GM23338 (cell line): ENCODE measurements around the gene LPP. TPM values are rescaled to one million over a fixed set of nuclear protein-coding genes. Genes with fewer than 3 reads are reported as not detected.

ENCODE experiments used
- ATAC-seq: fragments of 200-7000 bp; cut with Tn5 transposase; 3 replicates; pipeline ENCODE4 v1.9.1; 2020
- DNase-seq: peaks from one replicate; pipeline ENCODE4 v3.0.0-alpha.2; 2015; ENCODE audit warnings: low spot score
- H2AFZ ChIP-seq: fragments of 200-600 bp; sonication (generic); 2 replicates; pipeline ENCODE4 v1.8.0; 2016; ENCODE audit warnings: antibody characterized with exemption, mild to moderate bottlenecking, moderate library complexity
- H3F3A ChIP-seq: fragments of 200-600 bp; sonication (generic); replicated peaks from 2 replicates; pipeline ENCODE4 v1.8.0; 2017; ENCODE audit warnings: antibody characterized with exemption, mixed run types, low read depth
- H3K27ac ChIP-seq: fragments of 200-600 bp; sonication (generic); 2 replicates; pipeline ENCODE4 v1.6.1; 2016; ENCODE audit warnings: low read depth
- H3K27me3 ChIP-seq: fragments of 200-600 bp; sonication (generic); 2 replicates; pipeline ENCODE4 v1.8.0; 2016; ENCODE audit warnings: mild to moderate bottlenecking, mixed run types, moderate library complexity; ENCODE audit not compliant: insufficient read depth
- H3K36me3 ChIP-seq: fragments of 200-600 bp; sonication (generic); 2 replicates; pipeline ENCODE4 v1.8.0; 2016; ENCODE audit warnings: mild to moderate bottlenecking; ENCODE audit not compliant: insufficient read depth
- H3K4me1 ChIP-seq: fragments of 200-600 bp; sonication (generic); 2 replicates; pipeline ENCODE4 v1.8.0; 2016; ENCODE audit warnings: mild to moderate bottlenecking, moderate library complexity; ENCODE audit not compliant: insufficient read depth
- H3K4me2 ChIP-seq: fragments of 200-600 bp; sonication (generic); 2 replicates; pipeline ENCODE4 v1.7.1; 2017; ENCODE audit warnings: mixed run types
- H3K4me3 ChIP-seq: fragments of 200-600 bp; sonication (generic); 2 replicates; pipeline ENCODE4 v1.6.1; 2016; ENCODE audit warnings: mixed run types
- H3K79me2 ChIP-seq: fragments of 200-600 bp; sonication (generic); replicated peaks from 2 replicates; pipeline ENCODE4 v1.8.0; 2017; ENCODE audit warnings: mild to moderate bottlenecking; ENCODE audit not compliant: insufficient read depth
- H3K9me2 ChIP-seq: fragments of 200-600 bp; sonication (generic); 2 replicates; pipeline ENCODE4 v1.8.0; 2017; ENCODE audit not compliant: insufficient read depth
- H4K20me1 ChIP-seq: fragments of 200-600 bp; sonication (generic); replicated peaks from 2 replicates; pipeline ENCODE4 v1.8.0; 2017; ENCODE audit warnings: mild to moderate bottlenecking; ENCODE audit not compliant: insufficient read depth
- H3K27ac Mint-ChIP-seq: 2 replicates; pipeline ENCODE4 v1.8.0; 2020; ENCODE audit warnings: inconsistent platforms, mild to moderate bottlenecking, moderate library complexity, mixed read lengths
- H3K27me3 Mint-ChIP-seq: 3 replicates; pipeline ENCODE4 v1.8.0; 2022; ENCODE audit warnings: low read depth, mild to moderate bottlenecking, moderate library complexity, mixed read lengths, inconsistent platforms; ENCODE audit not compliant: insufficient read depth, poor library complexity
- H3K36me3 Mint-ChIP-seq: 3 replicates; pipeline ENCODE4 v1.8.0; 2021; ENCODE audit warnings: low read depth, mild to moderate bottlenecking, inconsistent platforms, moderate library complexity, mixed read lengths
- H3K4me1 Mint-ChIP-seq: 3 replicates; pipeline ENCODE4 v1.8.0; 2020; ENCODE audit warnings: mild to moderate bottlenecking, inconsistent platforms, mixed read lengths
- H3K4me3 Mint-ChIP-seq: 3 replicates; pipeline ENCODE4 v1.8.0; 2021; ENCODE audit warnings: moderate library complexity, mild to moderate bottlenecking, inconsistent platforms, mixed read lengths
- H3K9me3 Mint-ChIP-seq: 3 replicates; pipeline ENCODE4 v1.8.0; 2020; ENCODE audit warnings: moderate library complexity, mild to moderate bottlenecking, inconsistent platforms, mixed read lengths
- CREB1 ChIP-seq: fragments of 250-450 bp; sonication (Bioruptor Pico); IDR thresholded peaks from 2 replicates; pipeline ENCODE4 v1.5.0; 2020; ENCODE audit warnings: low read depth, mild to moderate bottlenecking, moderate library complexity
- EZH2phosphoT487 ChIP-seq: fragments of 200-600 bp; sonication (generic); IDR thresholded peaks from one replicate; pipeline ENCODE4 v1.8.1; 2018; ENCODE audit warnings: antibody characterized with exemption; ENCODE audit not compliant: unreplicated experiment
- POLR2AphosphoS5 ChIP-seq: IDR thresholded peaks from 2 replicates; pipeline ENCODE4 v1.6.1; 2016; ENCODE audit warnings: antibody characterized with exemption, low read depth
- STAT1 ChIP-seq: IDR thresholded peaks from one replicate; pipeline ENCODE4 v1.6.1; 2016; ENCODE audit warnings: antibody characterized with exemption; ENCODE audit not compliant: unreplicated experiment
- polyA plus RNA-seq: library from polyadenylated mRNA; unstranded; fragments of >200 nt; fragmentation: Nextera tagmentation; extraction: Ambion mirVana; gene quantifications from 2 replicates; pipeline ENCODE4 v1.2.1, GENCODE V29; 2016
- total RNA-seq: library from RNA; depleted of rRNA; stranded (reverse); fragments of >200 nt; shearing (Covaris generic); gene quantifications from 2 replicates; pipeline ENCODE4 v1.2.3, GENCODE V29; 2014
- TF ChIP-seq, protein P1 (sequence below): fragments of 250-450 bp; sonication (Bioruptor Pico); IDR thresholded peaks from 2 replicates; pipeline ENCODE4 v1.5.0; 2020; ENCODE audit warnings: mild to moderate bottlenecking, moderate library complexity
- TF ChIP-seq, protein P2 (sequence below): IDR thresholded peaks from 2 replicates; pipeline ENCODE4 v1.6.1; 2016; ENCODE audit warnings: antibody characterized with exemption
- TF ChIP-seq, protein P3 (sequence below), 2 experiments: fragments of 200-600 bp in 1 of 2; sonication (generic) in 1 of 2; conservative IDR thresholded peaks; 2 replicates each; pipeline versions ENCODE4 v1.5.1 to v1.6.1; 2016 to 2017; ENCODE audit warnings: antibody characterized with exemption in 2 of 2, low read depth in 2 of 2, mild to moderate bottlenecking in 2 of 2, moderate library complexity in 1 of 2
- TF ChIP-seq, protein P4 (sequence below): IDR thresholded peaks from one replicate; pipeline ENCODE4 v1.6.1; 2018; ENCODE audit warnings: antibody characterized with exemption; ENCODE audit not compliant: unreplicated experiment

LPP gene
- total and polyA plus RNA-seq, 2 experiments from 2014 or later: 23.0 to 35.2 TPM

DNA sequence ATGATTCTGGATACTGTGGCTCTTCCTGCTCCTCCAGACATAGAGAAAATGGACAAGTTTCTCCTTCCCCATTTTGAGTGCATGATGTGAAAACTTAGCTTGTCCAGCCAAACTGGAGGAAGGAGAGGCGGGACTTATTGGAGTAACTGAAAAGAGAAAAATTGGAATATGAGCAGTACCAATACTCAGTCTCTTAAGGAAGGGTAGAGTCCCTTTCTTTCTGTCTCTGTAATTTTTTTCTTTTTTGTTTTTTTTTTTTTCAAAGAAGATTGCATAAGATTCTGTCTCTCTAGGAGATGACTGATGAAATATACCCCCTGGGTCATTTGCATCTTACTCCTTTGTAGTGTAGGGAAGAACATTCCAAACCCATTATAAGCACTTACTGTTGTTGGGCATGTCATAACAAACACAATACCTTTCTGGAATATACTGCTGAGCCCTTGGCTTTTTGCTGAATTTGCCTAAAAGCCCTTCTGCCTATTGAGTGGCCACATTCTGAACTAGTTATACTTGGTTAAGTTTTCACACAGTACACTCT, 519.8 kb downstream of the LPP start (continued):
- TF ChIP-seq, protein P1, sequence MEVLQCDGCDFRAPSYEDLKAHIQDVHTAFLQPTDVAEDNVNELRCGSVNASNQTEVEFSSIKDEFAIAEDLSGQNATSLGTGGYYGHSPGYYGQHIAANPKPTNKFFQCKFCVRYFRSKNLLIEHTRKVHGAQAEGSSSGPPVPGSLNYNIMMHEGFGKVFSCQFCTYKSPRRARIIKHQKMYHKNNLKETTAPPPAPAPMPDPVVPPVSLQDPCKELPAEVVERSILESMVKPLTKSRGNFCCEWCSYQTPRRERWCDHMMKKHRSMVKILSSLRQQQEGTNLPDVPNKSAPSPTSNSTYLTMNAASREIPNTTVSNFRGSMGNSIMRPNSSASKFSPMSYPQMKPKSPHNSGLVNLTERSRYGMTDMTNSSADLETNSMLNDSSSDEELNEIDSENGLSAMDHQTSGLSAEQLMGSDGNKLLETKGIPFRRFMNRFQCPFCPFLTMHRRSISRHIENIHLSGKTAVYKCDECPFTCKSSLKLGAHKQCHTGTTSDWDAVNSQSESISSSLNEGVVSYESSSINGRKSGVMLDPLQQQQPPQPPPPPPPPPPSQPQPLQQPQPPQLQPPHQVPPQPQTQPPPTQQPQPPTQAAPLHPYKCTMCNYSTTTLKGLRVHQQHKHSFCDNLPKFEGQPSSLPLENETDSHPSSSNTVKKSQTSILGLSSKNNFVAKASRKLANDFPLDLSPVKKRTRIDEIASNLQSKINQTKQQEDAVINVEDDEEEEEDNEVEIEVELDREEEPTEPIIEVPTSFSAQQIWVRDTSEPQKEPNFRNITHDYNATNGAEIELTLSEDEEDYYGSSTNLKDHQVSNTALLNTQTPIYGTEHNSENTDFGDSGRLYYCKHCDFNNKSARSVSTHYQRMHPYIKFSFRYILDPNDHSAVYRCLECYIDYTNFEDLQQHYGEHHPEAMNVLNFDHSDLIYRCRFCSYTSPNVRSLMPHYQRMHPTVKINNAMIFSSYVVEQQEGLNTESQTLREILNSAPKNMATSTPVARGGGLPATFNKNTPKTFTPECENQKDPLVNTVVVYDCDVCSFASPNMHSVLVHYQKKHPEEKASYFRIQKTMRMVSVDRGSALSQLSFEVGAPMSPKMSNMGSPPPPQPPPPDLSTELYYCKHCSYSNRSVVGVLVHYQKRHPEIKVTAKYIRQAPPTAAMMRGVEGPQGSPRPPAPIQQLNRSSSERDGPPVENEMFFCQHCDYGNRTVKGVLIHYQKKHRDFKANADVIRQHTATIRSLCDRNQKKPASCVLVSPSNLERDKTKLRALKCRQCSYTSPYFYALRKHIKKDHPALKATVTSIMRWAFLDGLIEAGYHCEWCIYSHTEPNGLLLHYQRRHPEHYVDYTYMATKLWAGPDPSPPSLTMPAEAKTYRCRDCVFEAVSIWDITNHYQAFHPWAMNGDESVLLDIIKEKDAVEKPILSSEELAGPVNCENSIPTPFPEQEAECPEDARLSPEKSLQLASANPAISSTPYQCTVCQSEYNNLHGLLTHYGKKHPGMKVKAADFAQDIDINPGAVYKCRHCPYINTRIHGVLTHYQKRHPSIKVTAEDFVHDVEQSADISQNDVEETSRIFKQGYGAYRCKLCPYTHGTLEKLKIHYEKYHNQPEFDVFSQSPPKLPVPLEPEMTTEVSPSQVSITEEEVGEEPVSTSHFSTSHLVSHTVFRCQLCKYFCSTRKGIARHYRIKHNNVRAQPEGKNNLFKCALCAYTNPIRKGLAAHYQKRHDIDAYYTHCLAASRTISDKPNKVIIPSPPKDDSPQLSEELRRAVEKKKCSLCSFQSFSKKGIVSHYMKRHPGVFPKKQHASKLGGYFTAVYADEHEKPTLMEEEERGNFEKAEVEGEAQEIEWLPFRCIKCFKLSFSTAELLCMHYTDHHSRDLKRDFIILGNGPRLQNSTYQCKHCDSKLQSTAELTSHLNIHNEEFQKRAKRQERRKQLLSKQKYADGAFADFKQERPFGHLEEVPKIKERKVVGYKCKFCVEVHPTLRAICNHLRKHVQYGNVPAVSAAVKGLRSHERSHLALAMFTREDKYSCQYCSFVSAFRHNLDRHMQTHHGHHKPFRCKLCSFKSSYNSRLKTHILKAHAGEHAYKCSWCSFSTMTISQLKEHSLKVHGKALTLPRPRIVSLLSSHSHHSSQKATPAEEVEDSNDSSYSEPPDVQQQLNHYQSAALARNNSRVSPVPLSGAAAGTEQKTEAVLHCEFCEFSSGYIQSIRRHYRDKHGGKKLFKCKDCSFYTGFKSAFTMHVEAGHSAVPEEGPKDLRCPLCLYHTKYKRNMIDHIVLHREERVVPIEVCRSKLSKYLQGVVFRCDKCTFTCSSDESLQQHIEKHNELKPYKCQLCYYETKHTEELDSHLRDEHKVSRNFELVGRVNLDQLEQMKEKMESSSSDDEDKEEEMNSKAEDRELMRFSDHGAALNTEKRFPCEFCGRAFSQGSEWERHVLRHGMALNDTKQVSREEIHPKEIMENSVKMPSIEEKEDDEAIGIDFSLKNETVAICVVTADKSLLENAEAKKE (CRISPR knock-in tag): no peak
- no peak for TF ChIP-seq CREB1 (CRISPR knock-in tag)
- TF ChIP-seq POLR2AphosphoS5: no peak
- TF ChIP-seq EZH2phosphoT487: no peak
- TF ChIP-seq, protein P2, sequence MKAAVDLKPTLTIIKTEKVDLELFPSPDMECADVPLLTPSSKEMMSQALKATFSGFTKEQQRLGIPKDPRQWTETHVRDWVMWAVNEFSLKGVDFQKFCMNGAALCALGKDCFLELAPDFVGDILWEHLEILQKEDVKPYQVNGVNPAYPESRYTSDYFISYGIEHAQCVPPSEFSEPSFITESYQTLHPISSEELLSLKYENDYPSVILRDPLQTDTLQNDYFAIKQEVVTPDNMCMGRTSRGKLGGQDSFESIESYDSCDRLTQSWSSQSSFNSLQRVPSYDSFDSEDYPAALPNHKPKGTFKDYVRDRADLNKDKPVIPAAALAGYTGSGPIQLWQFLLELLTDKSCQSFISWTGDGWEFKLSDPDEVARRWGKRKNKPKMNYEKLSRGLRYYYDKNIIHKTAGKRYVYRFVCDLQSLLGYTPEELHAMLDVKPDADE: no peak

DNA sequence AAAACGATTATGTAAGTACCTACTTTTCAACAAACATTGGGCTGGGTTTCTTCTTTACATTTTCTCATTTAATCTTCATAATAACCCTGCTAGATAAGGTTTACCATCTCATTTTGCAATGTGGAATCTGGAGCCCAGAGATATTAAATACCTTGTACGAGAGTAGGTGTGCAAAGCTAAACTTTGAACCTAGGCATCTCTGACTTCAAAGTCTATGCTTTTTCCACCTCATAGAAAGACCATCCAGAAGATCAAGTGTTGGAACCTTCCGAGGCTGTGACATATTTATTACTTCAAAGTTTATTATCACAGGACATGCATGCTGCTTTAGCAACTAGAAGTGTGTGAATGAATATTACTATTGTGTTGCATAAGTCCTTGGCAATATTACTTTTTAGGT, 520.6 kb downstream of the LPP start:
- ATAC-seq: no peak
- H3K36me3 Mint-ChIP-seq: no peaks in the 10 kb centered on the region
- H4K20me1 ChIP-seq: no peaks in the 10 kb centered on the region
- H3K27ac Mint-ChIP-seq: no peak overlapping the region; the same call in 1 of the 2 replicates
- no peaks in the 10 kb centered on the region for H3K9me2 ChIP-seq
- no peak overlapping the region for H3K4me3 ChIP-seq
- 0 out of 2 replicates have a peak overlapping the region, but pooled peaks have one; percentile 11 for H3K4me2 ChIP-seq
- peaks cover 34% of the 10 kb centered on the region for H3K4me1 Mint-ChIP-seq
- H3K27me3 ChIP-seq: no peaks in the 10 kb centered on the region
- DNase-seq: no peak
- H2AFZ ChIP-seq: no peak overlapping the region
- no peaks in the 10 kb centered on the region for H3K9me3 Mint-ChIP-seq
- H3K27me3 Mint-ChIP-seq: no peaks in the 10 kb centered on the region
- H3F3A ChIP-seq: no peaks in the 10 kb centered on the region
- H3K4me3 Mint-ChIP-seq: no peak overlapping the region
- no peaks in the 10 kb centered on the region for H3K36me3 ChIP-seq
- H3K4me1 ChIP-seq: peaks cover 31% of the 10 kb centered on the region
- H3K27ac ChIP-seq: 0 out of 2 replicates have a peak overlapping the region, but pooled peaks have one; percentile 2
- H3K79me2 ChIP-seq: no peaks in the 10 kb centered on the region
- TF ChIP-seq STAT1 (no peak), EZH2phosphoT487 (no peak), CREB1 (CRISPR knock-in tag) (no peak)
- TF ChIP-seq, protein P3, sequence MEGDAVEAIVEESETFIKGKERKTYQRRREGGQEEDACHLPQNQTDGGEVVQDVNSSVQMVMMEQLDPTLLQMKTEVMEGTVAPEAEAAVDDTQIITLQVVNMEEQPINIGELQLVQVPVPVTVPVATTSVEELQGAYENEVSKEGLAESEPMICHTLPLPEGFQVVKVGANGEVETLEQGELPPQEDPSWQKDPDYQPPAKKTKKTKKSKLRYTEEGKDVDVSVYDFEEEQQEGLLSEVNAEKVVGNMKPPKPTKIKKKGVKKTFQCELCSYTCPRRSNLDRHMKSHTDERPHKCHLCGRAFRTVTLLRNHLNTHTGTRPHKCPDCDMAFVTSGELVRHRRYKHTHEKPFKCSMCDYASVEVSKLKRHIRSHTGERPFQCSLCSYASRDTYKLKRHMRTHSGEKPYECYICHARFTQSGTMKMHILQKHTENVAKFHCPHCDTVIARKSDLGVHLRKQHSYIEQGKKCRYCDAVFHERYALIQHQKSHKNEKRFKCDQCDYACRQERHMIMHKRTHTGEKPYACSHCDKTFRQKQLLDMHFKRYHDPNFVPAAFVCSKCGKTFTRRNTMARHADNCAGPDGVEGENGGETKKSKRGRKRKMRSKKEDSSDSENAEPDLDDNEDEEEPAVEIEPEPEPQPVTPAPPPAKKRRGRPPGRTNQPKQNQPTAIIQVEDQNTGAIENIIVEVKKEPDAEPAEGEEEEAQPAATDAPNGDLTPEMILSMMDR (conservative IDR thresholded peaks at IDR 0.05; ENCODE audit: low read depth in 2 of 2): no peak
- TF ChIP-seq, protein P2: no peak
- TF ChIP-seq, protein P4, sequence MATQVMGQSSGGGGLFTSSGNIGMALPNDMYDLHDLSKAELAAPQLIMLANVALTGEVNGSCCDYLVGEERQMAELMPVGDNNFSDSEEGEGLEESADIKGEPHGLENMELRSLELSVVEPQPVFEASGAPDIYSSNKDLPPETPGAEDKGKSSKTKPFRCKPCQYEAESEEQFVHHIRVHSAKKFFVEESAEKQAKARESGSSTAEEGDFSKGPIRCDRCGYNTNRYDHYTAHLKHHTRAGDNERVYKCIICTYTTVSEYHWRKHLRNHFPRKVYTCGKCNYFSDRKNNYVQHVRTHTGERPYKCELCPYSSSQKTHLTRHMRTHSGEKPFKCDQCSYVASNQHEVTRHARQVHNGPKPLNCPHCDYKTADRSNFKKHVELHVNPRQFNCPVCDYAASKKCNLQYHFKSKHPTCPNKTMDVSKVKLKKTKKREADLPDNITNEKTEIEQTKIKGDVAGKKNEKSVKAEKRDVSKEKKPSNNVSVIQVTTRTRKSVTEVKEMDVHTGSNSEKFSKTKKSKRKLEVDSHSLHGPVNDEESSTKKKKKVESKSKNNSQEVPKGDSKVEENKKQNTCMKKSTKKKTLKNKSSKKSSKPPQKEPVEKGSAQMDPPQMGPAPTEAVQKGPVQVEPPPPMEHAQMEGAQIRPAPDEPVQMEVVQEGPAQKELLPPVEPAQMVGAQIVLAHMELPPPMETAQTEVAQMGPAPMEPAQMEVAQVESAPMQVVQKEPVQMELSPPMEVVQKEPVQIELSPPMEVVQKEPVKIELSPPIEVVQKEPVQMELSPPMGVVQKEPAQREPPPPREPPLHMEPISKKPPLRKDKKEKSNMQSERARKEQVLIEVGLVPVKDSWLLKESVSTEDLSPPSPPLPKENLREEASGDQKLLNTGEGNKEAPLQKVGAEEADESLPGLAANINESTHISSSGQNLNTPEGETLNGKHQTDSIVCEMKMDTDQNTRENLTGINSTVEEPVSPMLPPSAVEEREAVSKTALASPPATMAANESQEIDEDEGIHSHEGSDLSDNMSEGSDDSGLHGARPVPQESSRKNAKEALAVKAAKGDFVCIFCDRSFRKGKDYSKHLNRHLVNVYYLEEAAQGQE: no peak
